HG03378 (cell line): Measurements from ENCODE around the gene LCP2.

Experiments
- ATAC-seq: cut with Tn5 transposase; IDR thresholded peaks from one replicate; pipeline ENCODE4 v1.9.1; 2021; ENCODE audit warnings: mild to moderate bottlenecking, moderate library complexity; ENCODE audit not compliant: unreplicated experiment

The LCP2 gene

GRCh38 chr5:170220191-170220590 lies 77.4 kb downstream of the LCP2 start:
- ATAC-seq: no peak

GRCh38 chr5:170219615-170220014 lies 78.0 kb downstream of the LCP2 start:
- no peak for ATAC-seq

GRCh38 chr5:170218726-170219125 lies 78.9 kb downstream of the LCP2 start:
- no peak for ATAC-seq

DNA sequence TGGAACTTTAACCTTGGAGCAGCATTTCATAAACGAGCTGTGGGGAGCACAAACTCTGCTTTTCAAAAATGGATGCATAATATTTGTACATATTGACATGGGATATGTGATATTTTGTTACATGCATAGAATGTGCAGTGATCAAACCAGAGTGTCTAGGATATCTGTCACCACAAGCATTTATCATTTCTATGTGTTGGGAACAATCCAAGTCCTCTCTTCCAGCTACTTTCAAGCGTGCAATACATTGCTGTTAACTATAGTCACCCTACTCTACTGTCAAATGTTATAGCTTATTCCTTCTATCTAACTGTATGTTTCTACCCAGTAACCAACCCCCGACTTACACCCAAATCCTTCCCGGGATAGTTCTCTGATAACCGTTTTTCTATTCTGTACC lies 79.7 kb downstream of the LCP2 start:
- no peak for ATAC-seq

DNA sequence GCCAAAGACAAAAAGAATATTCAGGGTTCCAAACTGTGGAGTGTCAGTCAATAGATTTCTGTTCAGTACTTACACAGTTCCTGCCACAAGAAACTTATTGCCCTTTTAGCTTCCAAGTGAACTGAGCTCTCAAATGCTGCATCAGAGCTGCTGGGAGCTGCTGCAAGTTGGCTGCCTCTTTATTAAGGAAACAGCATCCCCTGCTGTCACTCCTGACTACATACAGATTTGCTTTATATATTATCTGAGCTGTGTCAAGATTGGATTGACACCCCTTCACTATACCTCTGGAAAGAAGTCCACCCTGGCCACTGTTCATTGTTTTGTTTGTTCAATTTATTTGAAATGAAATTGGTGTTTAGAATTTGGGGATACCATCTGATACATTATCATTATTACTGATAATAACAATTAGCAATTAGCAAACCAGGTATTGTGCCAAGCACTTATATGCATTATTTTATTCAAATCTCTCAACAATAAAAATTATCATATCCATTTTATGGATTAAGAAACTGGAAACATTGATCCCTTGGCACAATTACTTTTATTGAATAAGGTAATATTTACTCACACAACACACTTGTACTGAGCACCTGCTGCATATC lies 81.2 kb downstream of the LCP2 start:
- no peak for ATAC-seq

DNA sequence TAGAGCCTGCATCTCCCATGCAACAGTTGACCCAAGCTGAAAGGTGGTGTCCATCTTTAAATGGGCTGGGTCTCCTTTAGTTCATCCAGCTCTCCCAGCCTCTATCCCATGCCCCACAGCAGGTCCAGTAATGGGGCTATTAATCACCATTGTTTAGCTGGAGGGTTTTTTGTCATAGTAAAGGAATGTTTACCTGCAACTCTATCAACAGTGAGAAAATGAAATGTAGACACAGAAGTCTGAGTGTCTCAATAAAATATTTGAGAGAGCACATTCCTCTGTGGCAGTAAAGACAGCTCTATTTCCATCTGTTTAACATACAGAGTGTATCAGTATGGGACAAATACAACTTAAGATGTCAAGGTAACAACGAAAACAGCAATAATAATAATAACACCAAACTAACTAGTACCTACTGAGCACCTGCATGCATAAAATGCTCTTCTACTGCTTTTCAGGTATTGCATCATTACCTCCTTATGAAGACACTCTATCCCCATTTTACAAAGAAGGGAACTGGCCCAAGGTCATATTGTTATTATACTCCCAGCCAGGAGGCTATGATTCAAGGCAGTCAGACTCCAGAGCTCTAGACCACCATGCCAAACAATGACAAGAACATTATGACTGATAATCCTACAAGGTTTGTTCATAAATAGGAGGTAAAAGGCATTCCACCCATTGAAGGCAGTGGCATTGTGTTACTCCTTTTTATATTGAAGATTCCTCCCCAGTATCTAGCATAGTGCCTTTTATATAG lies 85.8 kb downstream of the LCP2 start:
- ATAC-seq: no peak

DNA sequence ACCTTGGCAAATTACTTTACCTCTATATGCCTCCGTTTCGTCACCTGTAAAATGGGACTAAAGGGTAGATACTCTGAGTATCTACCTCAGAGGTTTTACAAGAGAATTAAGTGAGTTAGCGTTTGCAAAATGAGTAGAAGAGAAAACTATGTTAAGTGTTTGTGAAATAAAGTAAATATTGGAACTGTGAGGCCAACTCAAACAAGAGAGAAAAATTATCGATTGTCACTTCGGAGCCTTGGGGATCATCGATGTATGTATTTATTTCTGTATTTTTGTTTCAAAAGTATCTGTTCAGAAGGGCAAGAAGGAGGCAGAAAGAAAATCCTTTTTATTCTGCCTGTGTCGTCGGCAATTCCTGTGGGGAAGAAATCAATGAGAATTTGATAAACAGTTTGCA lies 90.6 kb downstream of the LCP2 start:
- ATAC-seq: no peak

DNA sequence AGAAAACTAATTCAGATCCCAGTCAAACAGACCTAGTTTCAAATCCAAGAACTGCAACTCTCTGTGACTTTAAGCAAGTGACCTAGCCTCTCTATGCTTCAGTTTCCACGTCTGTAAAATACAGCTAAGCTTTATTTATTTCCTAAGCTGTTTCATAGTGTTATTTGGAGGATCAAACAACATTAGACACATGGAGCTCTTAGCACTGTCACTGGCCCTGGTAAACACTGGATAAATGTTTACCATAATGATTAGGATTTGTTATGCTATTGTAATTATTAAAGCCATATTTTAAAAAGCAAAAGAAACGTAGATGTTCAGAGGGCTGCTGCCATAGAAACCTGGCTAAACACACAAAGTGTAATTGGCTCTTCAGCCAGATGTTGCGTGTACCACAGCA lies 91.4 kb downstream of the LCP2 start:
- ATAC-seq: no peak

DNA sequence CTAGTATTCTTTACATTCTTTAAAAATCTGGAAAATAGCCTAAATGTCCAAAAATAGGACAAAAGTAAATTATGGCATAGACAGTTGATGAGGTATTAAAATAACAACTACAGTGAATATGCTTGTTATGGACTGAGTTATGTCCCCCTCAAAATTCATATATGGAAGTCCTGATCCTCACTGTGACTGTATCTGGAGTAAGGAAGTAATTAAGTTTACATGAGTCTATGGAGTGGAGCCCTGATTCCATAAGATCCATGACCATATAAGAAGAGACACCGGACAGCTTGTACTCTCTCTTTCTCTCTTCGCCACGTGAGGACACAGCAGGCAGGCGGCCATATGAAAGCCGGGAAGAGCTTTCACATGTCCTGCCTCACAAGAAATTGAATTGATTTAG lies 93.4 kb downstream of the LCP2 start:
- no peak for ATAC-seq

DNA sequence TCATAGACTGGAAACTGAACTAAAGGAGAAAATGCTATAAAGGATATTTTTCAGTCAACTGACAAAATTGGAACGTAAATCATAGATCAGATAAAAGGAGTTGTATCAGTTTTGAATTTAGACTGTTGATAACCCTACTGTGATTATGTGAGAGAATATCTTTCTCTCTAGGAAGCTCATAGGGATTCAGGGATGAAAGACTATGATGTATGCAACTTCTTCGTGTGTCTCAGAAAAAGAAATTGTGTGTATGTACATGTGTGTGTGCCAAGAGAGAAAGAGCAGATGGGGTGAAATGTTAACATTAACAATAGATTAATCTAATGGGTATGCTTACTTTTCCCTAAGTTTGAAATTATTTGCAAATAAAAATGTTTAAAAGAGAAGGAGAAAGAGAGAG lies 95.5 kb downstream of the LCP2 start:
- ATAC-seq: no peak

DNA sequence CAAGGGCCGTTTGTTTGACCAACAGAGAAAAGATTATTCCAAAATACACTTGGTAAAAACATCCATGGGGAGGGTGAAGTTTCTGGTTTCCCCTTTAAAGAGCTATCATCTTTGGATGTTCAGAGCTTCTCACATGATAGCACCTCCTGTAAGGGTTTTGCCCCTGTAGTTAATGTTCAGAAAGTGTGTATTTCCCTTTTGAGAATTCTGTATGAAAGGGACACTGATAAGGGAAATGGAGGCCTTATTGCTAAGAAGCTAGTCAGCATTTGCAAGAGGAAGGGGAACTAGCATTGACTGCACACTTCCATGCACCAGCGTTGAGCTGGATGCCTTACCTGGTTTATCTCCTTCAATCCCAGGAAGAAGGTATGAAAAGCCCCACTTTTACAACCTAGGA lies 96.3 kb downstream of the LCP2 start:
- ATAC-seq: no peak

- no peak for ATAC-seq
Observed at GRCh38 chr5:170200876-170201275, 96.7 kb downstream of the LCP2 start.
